ENCODE measurements around the gene PSMA7. TPM values are rescaled to one million over a fixed set of nuclear protein-coding genes. Genes with fewer than 3 reads are reported as not detected.

The PSMA7 gene
- total and polyA plus RNA-seq, 2 of the 8 experiments (the other 6 are each of a cell fraction or from before 2014, with no cell fraction given) = 361 to 648 TPM

GRCh38 chr20:62160876-62161275 is 17.7 kb upstream of the PSMA7 start (continued):
- TF ChIP-seq SUZ12 (IDR thresholded peaks at IDR 0.05; ENCODE audit: low read length) (no peak), BCL11A (IDR thresholded peaks at IDR 0.05; ENCODE audit: low read depth in 2 of 2, low read length in 2 of 2) (no peak), NANOG (IDR thresholded peaks at IDR 0.05; ENCODE audit: insufficient read depth, low read depth, low read length, poor library complexity, severe bottlenecking) (no peak)
